ENCODE results near the gene AIFM2.
"Not testable (repeated sequence)": the region's sequence is repeated elsewhere in the genome, so short reads cannot be mapped to it uniquely, and the experiment has no call there.

Gene AIFM2

DNA sequence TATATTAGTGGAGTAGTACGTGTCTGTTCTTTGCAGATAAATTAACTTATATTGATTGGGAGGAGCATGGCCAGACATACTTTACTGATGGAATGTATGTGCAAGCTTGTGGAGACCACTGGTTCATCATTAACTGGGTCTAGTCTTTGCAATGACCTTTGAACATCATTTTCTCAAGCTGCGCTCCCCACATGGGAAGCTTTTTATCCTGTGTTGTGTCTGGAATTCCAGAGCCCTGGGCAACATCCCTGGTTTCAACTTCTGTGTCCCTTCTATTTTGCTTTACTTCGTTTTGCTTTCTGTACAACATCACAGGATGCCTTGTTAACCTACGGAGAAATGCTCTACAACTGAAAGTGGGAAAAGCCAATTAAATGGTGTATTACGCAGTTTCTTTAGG lies 41.7 kb downstream of the AIFM2 start:
- no peak for DNase-seq

DNA sequence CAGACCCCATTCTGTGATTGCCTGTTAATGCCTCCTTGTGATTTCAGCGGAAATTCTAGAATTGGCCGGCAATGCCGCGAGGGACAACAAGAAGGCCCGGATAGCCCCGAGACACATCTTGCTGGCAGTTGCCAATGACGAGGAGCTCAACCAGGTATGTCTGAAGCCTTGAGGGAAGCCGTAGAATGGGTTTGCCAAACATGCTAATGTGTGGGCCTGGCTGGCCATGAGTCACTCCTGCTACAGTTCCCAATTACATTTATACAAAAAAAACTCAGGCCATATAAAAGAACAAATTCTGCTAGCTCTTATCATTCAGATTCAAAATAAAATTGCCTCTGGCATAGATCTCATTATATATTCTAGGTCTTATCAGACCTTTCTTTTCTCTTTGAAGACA lies 42.6 kb downstream of the AIFM2 start:
- no peak for DNase-seq

DNA sequence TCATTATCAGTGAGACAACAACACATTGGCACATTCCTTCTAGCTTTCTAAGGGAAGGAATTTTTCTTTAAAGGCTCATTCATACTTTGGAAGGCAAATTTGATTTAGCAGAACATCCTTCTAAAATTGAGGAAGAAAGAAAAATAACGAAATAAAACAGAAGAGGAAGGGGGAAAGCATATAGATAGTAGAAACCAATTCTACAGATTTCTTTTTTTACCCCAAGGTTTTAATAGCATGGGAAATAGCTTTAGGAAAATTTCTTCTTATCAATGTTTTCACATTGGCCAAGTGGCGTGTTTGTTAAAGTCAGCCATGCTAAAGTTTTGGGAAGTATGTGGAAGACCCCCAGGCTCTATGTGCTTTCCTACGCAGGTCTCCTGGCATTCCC lies 44.3 kb downstream of the AIFM2 start:
- DNase-seq, result no peak

DNA sequence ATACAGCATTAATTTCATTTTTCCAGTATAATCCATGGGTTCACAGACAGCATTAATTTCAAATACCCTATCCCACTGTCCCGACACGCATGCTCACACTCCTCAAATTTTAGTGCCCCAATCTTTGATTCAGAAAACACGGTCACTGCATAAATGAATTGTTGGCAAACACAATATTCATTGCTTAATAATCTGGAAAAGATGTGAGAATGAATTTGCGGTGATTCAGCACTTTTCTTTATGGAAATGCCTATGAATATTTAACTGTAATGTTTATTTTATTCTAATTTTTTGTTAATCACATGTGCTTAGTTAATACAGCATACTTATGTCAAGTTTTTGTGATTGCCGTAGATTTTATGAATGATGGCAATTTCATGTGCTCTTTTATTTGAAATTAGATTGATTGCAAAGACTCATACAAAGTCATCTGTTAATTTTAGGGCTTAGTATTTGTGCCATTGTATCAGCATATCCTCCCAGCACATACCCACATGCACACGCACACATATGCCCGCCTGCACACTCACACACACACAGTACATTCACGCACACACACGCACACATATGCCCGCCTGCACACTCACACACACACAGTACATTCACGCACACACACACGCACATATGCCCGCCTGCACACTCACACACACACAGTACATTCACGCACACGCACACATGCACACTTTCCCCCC lies 44.9 kb downstream of the AIFM2 start:
- DNase-seq, result no peak

DNA sequence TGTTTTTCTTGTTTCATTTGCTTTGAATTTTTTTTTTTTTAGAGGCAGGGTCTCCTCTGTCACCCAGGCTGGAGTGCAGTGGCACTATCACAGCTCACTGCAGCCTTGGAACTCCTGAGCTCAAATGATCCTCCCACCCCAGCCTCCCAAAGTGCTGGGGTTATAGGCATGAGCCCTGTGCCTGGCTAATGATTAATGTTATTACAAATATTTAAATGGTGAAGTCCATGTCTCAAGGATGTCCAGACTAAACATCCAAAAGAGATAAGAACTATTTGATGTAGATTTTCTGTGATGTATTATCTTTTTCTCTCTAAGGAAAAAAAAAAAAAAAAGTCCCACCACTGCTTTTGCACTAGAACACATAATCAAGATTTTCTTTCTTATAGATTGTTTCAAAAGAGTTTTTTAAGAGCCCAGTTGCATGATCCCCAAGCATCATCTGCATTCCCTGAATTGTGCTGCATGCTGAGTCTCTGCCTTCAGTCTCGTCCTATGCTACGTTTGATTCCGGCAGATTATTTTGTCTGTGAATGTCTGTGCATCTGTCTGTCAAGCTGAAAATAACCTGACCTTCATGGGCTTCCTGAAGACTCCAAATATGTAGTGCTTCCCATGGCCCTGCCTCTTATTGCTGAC lies 46.5 kb downstream of the AIFM2 start:
- no peak for DNase-seq

DNA sequence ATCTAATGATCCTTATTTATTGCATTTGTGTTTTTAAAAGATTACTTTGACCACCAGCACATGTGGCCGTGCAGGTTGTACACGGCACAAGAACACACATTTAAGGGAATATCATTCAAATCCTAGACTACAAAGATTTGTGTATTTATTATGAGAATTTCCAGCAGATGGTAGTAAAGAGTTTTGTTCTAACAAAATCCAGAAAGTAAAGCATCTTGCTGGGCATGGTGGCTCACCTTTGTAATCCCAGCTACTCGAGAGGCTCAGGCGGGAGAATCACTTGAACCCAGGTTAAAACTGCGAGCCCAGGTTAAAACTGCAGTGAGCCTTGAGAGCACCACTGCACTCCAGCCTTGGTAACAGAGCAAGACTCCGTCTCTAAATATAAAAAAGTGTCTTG lies 48.4 kb downstream of the AIFM2 start:
- DNase-seq, result no peak

DNA sequence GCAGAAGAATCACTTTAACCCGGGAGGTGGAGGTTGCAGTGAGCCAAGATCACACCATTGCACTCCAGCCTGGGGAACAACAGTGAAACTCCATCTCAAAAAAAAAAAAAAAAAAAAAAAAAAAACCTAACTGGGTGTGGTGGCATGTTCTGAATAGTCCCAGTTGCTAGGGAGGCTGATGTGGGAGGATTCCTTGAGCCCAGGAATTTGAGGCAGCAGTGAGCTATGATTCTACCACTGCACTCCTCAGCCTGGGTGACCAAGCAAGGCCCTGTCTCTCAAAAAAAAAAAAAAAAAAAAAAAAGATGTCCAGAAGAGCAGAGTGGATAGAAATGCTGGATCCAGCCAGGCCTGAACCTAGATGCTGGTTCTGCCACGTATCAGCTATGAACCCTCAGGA lies 51.8 kb downstream of the AIFM2 start:
- not testable (repeated sequence) for DNase-seq

DNA sequence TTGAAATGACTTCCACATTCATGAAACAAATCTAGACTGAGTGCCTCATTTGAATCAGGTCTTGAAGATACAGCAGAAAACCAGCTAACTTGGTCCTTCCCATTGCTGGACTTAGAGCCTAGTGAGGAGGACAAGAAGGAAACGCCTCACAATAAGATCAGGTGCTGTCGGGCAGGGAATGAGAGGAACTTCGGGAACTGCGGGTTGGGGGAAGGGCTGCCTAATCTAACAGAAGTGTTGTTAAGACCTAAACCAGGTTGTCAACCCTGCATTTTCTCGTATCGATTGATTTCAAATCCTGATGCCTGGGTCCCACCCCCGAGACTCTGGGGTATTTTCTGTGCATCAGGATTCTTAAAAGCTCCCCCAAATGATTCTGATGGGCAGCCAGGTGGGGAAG lies 53.7 kb downstream of the AIFM2 start:
- no peak for DNase-seq

DNA sequence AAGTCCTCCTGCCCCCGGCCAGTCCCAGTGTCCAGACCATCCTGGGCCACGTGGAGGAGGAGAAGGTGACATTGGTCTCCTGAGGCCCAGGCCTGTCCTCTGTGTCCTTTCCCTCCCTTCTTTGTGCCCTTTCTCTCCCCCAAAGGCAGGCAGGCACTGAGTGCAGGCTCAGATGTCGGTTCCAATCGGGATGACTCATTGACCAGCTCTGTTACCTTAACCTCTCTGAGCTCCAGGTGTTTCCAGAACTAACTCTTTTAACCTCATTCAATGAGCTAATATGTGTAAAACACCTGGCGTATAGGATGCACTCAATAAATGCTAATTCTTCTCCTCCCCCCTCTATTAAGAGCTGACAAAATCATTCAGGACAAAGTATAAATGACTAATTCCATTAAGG lies 54.3 kb downstream of the AIFM2 start:
- DNase-seq, result no peak

DNA sequence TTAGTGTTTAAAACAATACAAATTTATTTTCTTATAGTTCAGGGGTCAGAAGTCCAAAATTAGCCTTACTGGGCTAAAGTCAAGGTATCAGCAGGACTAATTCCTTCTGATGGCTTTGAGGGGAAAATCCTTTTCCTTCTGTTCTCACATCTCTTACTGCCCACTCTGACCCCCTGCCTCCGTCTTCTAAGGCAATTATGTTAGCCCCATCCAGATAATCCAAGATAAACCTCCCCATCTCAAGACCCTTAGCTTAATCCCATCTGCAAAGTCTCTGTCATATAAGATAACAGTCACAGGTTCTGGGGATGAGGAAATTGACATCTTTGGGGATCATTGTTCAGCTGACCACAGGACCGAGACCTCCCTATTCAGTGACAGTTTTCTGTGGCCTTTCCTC lies 57.7 kb downstream of the AIFM2 start:
- DNase-seq, result no peak

DNA sequence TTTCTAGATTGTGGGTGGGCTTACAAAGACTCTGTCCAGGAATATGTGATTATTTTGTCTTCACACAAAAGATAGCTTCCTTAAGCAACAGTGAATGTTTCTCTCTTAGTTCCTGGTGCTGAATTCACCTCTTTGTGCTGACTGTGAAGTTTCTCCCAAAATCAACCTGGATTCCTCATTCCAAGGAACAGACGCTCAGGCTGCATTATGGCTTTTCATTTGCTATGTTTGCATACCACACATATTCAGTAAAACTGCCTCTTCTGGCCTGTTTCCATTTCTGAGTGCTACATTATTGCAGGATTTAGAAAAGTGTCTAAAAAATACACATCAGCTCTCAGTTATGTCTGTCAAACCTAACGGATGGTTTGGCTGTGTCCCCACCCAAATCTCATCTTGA lies 58.5 kb downstream of the AIFM2 start:
- DNase-seq, result no peak

DNA sequence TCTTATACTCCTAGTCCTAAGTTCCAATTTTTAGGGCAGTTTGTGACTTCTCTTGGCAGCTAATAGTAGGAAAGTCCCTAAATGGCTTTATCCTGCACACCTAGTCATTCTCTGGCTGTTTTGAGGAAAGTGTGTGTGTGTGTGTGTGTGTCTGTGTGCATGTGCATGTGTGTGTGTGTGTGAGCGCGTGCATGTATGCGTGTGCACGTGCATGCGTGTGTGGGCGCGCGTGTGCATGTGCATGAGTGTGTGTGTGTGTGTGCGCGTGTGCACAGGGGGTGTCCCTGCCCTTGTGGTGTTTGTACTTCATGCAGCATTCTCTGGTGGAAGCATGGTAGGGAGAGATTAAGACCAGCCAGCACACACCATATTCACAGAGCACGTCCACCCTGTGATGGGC lies 61.8 kb downstream of the AIFM2 start:
- no peak for DNase-seq

DNA sequence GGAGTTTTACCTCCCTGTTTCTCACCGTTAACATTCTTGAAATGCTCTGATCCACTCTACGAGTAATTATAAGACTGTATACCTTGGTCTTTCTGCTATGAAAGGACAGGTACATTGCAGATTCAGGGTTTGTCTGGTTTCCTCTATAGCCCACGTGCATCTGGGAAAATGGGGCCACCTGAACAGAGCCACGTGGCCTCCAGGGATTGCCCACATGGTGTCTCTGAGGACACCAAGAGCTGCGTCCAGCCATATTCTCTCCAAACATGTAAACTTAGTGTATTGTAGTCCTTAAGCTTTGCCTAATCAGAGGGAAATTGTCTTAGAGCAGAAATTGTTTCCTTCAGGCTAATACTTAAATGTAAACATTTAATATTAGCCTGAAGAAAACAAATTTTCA lies 63.3 kb downstream of the AIFM2 start:
- DNase-seq, result no peak

DNA sequence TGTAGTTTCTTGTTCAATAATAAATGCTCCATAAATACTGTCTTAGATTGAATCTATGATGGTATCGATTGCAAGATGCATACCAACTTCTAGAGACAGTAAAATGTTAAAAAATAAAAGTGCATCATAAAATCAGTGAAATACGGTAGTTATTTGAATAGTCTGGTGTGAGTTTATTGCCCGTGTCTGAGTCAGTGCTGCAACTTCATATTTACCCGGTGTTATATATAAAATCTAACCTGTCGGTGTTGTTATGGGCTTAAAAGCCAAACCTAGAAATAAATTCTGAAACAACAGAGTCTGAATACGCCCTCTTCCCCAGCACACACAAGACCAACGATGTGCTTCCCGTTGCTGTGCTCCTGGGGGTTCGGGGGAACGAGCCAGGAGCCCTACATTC lies 63.7 kb downstream of the AIFM2 start:
- DNase-seq, result no peak

DNA sequence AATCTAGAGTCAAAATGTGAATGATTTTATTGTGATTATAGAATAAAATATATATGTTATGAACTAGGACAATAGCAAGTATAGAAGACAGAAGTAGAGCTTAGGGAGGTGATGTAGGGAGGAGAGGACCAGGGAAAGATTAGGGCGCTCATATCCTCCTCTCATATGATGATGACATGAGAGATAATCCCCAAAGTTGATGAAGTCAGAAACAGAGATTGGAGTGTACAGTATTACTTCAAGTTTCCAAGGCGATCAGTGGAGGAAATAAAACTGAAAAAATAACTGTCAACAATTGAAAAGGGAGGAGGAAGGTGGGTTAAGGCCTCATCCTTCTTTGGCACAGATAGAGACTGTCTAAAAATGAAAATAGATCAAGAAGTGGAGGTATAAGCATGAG lies 65.0 kb downstream of the AIFM2 start:
- DNase-seq, result no peak

DNA sequence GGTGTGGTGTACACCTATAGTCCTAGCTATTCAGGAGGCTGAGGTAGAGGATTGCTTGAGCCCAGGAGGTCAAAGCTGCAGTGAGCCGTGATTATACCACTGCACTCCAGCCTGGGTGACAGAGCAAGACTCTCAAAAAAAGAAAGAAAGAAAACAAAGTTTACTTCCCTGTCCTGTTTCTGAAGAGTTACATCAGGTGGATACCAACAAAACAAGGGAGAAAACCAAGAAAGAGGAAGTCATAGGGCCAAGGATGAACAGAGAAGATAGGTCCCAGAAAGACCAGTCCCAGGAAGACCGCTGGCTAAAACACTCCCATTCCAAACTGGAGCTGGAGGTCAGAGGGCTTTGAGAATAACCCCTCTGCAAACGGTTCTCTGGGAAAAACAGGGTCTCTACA lies 66.4 kb downstream of the AIFM2 start:
- DNase-seq, result no peak

DNA sequence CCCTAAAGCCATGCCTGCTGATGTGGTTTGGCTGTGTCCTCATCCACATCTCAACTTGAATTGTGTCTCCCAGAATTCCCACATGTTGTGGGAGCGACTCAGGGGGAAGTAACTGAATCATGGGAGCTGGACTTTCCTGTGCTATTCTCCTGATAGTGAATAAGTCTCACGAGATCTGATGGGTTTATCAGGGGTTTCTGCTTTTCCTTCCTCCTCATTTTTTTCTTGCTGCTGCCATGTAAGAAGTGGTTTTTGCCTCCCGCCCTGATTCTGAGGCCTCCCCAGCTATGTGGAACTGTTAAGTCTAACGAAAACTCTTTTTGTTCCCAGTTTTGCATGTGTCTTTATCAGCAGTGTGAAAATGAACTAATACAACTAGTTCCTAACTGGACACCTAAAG lies 68.1 kb downstream of the AIFM2 start:
- DNase-seq, result no peak

DNA sequence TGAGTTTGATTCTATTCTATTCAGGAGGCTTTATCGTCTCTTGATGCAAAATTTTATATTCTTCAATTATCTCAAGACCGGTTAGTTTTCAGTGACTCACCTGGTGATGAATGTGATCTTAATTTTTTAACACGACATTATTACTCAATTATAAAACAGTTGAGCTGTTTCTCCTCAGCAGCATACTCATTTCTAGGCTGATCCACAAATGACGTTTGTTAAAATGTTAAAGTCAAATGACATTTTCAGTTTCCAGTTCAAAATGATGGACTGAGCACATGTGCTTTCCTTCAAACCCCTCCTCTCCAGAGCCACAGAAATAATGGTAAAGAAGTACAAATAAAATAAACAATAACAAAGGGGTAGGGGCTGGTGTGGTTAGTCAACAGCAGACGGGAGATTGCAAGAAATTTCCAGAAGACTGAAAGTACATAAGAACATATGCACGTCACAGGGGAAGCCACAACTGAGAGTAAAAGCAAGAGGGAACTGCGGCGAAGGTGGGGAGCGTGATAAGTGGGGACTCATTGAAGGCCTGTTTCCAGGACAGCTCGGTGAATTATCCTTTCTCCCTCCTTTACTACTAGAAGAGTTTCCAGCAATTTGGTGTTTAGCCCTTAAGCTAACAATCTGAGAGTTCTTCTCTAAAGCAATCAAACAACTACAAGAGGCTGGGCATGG lies 69.1 kb downstream of the AIFM2 start:
- no peak for DNase-seq
